ENCODE measurements around the gene PIK3R6.
"Not testable (repeated sequence)": the region's sequence is repeated elsewhere in the genome, so short reads cannot be mapped to it uniquely, and the experiment has no call there.

PIK3R6 gene

DNA sequence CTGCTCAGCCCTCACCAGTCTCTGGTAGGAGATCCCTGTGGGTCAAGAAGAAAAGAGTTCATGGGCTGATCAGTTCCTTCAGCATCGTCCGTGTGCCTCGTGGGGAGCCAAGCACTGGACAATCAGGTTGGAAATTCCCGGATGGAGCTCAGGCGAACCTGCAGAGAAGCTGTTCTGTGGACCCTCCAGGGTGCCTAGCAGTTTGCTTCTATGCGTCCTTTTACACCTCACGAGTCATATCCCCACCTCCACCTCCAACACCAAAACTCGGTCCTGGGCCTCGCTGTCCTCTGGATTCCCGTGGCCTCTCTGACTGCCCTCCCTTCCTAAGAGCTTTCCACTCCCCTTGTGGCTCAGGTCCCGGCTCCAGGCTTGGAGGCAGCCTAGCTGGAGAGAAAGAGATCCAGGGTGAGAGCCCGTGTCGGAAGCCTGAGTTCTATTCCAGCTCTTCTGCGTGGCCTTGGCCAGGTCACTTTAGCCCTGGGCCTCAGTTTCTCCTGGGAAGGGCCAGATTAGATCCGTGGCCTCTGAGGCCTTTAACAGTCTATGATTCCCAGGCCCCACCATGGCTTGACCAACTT, 26.2 kb upstream of the PIK3R6 start:
- no peak for DNase-seq

- DNase-seq = no peak
Measured at GRCh38 chr17:8893059-8893458, 25.6 kb upstream of the PIK3R6 start.

- no peak for DNase-seq
Measured at GRCh38 chr17:8892338-8892690, 24.8 kb upstream of the PIK3R6 start.

DNA sequence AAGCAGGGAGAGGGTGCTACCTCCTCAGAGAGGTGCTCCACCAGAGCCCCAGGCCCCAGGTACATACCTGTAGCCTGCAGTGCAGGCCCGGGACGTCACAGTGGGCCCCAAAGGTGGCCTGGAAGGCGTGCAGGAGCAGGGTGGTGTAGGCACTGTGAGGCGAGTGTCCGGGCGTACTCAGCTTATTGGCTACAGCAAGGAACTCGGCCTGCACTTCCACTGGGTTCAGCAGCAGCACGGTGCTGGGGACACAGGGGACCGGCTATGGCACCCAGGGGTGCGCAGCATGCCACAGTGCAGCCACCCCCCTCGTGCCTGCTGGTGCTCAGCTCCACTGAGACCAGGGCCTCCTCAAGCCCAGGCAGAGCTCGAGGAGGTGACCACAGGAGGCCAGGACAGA, 23.2 kb upstream of the PIK3R6 start:
- DNase-seq = no peak

- DNase-seq = no peak
Measured at GRCh38 chr17:8889458-8890210, 22.2 kb upstream of the PIK3R6 start.

- no peak for DNase-seq
Measured at GRCh38 chr17:8888704-8889302, 21.3 kb upstream of the PIK3R6 start.

DNA sequence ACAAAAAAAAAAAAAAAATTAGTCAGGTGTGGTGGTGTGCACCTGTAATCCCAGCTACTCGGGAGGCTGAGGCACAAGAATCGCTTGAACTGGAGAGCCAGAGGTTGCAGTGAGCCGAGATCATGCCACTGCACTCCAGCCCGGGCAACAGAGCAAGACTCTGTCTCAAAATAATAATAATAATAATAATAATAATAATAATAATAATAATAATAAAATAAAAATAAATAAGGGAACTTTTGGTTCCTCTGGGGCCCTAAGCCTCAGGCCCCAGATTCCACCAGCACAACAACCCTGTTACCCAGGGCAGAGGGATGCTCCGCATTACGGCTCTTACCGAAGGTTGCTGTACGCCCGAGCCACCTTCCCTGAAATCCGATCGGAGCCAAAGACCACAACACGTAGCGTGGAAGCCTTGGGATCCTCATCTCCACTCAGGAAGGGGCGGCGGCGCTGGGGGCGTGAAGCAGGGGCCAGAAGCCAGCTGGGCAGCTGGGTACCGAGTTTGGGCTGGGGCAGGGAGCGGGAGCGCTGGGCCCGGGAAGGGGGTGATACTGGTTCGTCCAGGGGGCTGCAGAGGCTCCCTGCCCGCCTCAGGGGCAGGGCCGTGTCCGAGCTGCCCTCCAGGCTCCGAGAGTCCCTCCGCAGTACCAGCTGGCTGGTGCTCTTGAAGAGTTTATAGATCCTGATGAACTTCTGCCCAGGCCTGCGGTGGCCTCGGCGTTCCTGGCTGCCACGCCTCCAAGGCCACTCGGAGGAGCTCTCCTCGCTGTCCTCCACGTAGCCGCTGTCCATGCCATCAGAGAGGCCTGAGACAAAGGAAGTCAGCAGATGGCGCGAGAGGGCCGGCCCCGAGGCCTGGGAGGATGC, 20.6 kb upstream of the PIK3R6 start:
- no peak for DNase-seq

DNA sequence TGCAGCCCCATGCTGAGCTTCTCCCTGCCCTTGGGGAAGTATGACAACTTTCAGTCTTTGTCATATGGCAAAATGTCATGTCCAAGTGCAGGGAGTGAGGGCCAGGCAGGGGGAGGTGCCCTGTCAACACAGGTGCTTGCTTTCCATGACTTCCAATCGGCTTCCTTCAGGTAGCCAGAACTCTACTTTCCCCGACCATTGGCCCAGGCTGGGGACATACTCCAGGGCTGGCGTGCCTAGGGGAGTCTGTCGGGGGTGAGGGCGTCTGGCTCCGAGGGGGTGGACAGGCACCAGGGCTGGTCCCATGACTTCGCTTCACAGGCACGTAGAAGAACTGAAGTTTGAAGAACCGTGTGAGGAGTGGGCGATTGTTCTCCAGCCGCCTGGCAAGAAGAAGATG, 19.8 kb upstream of the PIK3R6 start:
- DNase-seq = no peak

- no peak for DNase-seq
Measured at GRCh38 chr17:8885967-8886684, 18.7 kb upstream of the PIK3R6 start.

DNA sequence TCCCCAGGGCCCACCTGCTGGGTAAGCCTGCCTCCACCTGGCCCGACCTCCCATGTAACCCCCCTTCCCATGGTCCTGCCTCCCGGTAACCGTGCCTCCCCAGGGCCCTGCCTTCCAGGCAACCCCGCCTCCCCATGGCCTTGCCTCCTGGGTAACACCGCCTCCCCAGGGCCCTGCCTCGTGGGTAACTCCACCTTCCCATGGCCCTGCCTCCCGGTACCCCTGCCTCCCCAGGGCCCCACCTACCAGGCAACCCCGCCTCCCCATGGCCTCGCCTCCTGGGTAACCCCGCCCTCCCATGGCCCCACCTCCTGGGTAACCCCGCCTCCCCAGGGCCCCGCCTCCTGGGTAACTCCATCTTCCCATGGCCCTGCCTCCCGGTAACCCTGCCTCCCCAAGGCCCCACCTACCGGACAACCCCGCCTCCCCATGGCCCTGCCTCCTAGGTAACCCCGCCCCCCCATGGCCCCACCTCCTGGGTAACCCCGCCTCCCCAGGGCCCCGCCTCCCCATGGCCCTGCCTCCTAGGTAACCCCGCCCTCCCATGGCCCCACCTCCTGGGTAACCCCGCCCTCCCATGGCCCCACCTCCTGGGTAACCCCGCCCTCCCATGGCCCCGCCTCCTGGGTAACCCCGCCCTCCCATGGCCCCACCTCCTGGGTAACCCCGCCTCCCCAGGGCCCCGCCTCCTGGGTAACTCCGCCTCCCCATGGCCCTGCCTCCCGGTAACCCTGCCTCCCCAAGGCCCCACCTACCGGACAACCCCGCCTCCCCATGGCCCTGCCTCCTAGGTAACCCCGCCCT, 17.9 kb upstream of the PIK3R6 start:
- DNase-seq = not testable (repeated sequence)

DNA sequence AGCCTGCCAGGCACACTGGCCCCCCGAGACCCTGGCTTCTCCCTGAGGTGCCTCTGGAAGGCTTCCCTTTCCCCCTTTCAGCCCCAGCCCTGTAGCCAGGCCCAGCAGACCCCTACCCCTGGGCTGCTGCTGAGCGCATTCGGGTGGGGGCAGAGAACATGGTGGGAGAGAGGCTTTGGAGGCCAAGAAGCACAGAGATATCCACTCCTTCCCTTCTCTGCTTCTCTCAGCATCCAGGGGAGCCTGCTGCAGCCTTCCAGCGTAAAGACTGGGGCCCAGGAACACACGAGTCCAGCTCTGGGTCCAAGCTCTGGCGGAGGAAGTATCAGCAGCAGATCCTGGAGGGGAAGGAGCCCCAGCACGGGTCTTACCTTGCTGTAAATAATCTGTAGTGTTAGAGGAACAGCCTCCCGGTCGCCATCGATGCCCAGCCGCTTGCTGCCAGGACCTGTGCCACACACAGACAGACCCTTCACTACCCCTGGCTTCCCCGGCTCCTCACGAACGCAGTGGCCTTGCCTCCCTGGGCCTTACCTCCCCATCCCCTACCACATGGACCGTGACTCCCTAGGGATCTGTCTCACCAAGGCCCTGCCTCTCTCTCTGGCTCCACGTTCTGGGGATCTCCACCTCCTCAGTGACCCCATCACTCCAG, 17.0 kb upstream of the PIK3R6 start:
- DNase-seq = no peak

GRCh38 chr17:8883353-8883752, 15.9 kb upstream of the PIK3R6 start:
- no peak for DNase-seq

DNA sequence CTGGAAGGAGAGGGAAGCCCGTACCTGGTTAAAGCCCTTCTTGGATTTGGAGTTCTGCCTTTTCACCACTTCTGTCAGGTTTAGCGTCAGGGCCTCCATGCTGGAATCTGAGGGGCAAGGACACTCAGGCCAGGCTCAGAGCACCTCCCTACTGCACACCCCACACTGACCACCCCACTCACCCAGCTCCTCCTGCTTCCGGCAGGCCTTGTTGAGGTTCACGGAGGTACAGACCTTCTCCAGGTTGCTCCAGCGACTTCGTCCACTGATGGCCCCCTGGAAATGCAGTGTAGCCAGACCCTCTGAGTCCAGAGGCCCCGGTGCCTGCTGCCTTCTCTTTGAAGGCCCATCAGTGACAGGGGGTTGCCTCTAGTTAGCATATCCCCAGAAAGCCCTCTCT, 14.1 kb upstream of the PIK3R6 start:
- no peak for DNase-seq

GRCh38 chr17:8880466-8880865, 13.0 kb upstream of the PIK3R6 start:
- DNase-seq = no peak

- no peak for DNase-seq
Measured at GRCh38 chr17:8879410-8879809, 11.9 kb upstream of the PIK3R6 start.

- DNase-seq = no peak
Measured at GRCh38 chr17:8877984-8878383, 10.5 kb upstream of the PIK3R6 start.

DNA sequence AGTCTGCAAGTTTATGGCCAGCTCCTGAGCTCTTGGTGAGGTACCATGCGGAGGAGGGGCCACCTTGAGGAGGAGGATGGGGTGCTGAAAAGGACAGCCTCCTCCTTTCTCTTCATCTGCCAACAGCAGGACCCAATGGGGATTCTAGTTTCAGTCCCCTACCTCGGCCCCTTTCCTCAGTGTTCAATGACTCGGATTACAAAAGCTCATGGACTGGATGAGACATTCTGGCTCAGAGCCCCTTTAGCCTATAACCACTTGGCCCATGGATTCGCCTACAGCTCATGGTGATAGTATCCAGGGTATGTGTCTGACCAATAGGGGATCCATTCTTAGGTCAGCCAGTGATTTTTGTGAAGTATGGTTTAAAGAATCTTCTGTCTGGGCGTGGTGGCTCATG, 8.5 kb upstream of the PIK3R6 start:
- no peak for DNase-seq

- DNase-seq = no peak
Measured at GRCh38 chr17:8875436-8875835, 8.0 kb upstream of the PIK3R6 start.

DNA sequence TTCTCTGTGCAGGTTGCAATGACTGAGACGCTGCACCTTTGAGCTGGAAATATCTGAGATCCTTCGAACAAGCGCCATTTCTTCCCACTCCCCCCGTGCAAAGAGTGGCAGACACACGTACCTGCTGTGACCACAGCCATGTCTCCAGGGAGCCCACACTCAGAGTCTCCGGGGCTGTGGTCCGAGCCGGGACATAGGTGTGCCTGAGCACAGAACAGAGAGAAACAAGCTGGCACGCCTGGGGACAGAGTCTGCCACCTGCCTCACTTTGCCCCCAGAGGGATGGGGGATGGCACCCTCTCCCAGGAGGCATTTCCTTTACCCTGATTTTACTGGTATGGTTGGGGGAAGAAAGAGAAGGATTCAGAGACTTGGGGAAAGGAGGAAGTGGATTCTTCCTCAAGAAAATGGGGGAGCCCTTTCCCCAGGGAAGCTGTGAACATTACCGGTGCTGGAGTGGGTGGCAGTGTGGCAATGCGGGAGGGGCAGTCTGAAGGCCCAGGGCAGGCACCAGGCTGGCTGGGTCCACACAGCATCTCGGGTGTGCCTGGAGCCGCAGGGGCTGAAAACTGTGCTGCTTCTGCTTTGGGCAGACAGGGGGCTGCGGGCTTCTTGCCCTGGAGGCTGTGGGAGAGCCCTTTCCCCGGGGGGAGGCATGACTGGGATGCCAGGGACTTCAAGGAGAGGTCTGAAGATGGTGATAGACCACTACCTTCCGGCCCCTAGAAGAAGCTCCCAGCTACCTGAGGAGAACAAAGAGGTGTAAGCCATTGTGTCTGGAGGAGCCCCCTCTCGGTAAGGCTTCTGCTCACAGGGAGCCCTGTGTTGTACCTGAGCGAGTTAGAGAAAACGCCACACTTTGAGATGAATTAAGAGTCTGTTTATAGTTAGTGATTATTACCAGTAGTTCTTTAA, 6.6 kb upstream of the PIK3R6 start:
- DNase-seq = no peak

GRCh38 chr17:8872705-8873435, 5.4 kb upstream of the PIK3R6 start:
- DNase-seq = no peak

Measured in NCI-H2107 (cell line).